Right atrium auricular region (tissue), 2 donors: Measurements from ENCODE around the gene TMEM138. TPM values are rescaled to one million over a fixed set of nuclear protein-coding genes. Genes with fewer than 3 reads are reported as not detected.

Source experiments
- DNase-seq: peaks from one replicate; pipeline ENCODE4 v3.0.0-alpha.2; 2019; ENCODE audit warnings: low spot score
- H3K27ac ChIP-seq, 2 donors: fragments of 200-600 bp; sonication (generic); 1 replicate in 1 of 2; 2 replicates in 1 of 2; pipeline ENCODE4 v1.5.1; 2016 to 2019
- H3K27me3 ChIP-seq, 2 donors: fragments of 200-600 bp; sonication (generic); one replicate each; pipeline versions ENCODE4 v1.5.1 to v1.6.0; 2017 to 2019
- H3K36me3 ChIP-seq: fragments of 200-600 bp; sonication (generic); one replicate; pipeline ENCODE4 v1.5.1; 2016
- H3K4me1 ChIP-seq, 2 donors: fragments of 200-600 bp; sonication (generic); one replicate each; pipeline versions ENCODE4 v1.5.1 to v1.6.0; 2017 to 2019
- H3K4me3 ChIP-seq, 2 donors: fragments of 200-600 bp; sonication (generic); 1 replicate in 1 of 2; 2 replicates in 1 of 2; pipeline ENCODE4 v1.5.1; 2017 to 2019; ENCODE audit warnings: mild to moderate bottlenecking in 1 of 2, moderate library complexity in 1 of 2
- H3K9me3 ChIP-seq, 2 donors: fragments of 200-600 bp; sonication (generic); one replicate each; pipeline ENCODE4 v1.5.1; 2019
- total RNA-seq, 2 donors: library from RNA; depleted of rRNA; stranded (reverse); fragments of >200 nt; gene quantifications; one replicate each; pipeline ENCODE4 v1.1.0, GENCODE V29; 2016
- TF ChIP-seq, protein P1 (sequence below), 2 donors: fragments of 200-600 bp; sonication (generic); IDR thresholded peaks; one replicate each; pipeline ENCODE4 v1.5.1; 2019; ENCODE audit warnings: antibody characterized with exemption in 2 of 2

TMEM138 gene
- total RNA-seq, 2 donors from 2014 or later = 12.6 to 18.2 TPM

DNA sequence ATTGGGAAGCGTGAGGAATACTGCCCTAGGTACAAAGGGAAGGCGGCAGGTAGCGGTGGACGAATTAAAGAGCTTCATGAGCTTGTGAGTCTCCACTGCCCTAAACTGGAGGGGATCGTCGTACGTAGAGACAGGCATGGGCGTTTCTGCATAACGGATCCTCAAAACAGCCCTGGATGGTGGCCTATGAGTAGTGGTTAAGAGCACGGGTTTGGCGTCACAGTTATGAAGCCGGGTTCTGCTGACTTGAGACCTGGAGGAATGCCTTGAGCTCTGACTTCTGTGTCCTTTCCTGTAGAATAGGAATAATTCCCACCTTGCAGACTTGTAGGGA, 335 bp downstream of the TMEM138 start:
- Histone ChIP-seq H3K9me3 (no peaks in the 10 kb centered on the region), H3K36me3 (peaks cover 39% of the 10 kb centered on the region), H3K4me3 (peak overlapping the region; percentile 66 to 70), H3K4me1 (peaks cover 0 to 32% of the 10 kb centered on the region in 2 donors), H3K27me3 (no peaks in the 10 kb centered on the region), H3K27ac (peak overlapping the region; percentile 98 to 99)
- no peak for DNase-seq
- TF ChIP-seq, protein P1, sequence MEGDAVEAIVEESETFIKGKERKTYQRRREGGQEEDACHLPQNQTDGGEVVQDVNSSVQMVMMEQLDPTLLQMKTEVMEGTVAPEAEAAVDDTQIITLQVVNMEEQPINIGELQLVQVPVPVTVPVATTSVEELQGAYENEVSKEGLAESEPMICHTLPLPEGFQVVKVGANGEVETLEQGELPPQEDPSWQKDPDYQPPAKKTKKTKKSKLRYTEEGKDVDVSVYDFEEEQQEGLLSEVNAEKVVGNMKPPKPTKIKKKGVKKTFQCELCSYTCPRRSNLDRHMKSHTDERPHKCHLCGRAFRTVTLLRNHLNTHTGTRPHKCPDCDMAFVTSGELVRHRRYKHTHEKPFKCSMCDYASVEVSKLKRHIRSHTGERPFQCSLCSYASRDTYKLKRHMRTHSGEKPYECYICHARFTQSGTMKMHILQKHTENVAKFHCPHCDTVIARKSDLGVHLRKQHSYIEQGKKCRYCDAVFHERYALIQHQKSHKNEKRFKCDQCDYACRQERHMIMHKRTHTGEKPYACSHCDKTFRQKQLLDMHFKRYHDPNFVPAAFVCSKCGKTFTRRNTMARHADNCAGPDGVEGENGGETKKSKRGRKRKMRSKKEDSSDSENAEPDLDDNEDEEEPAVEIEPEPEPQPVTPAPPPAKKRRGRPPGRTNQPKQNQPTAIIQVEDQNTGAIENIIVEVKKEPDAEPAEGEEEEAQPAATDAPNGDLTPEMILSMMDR (IDR thresholded peaks at IDR 0.05) = no peak

DNA sequence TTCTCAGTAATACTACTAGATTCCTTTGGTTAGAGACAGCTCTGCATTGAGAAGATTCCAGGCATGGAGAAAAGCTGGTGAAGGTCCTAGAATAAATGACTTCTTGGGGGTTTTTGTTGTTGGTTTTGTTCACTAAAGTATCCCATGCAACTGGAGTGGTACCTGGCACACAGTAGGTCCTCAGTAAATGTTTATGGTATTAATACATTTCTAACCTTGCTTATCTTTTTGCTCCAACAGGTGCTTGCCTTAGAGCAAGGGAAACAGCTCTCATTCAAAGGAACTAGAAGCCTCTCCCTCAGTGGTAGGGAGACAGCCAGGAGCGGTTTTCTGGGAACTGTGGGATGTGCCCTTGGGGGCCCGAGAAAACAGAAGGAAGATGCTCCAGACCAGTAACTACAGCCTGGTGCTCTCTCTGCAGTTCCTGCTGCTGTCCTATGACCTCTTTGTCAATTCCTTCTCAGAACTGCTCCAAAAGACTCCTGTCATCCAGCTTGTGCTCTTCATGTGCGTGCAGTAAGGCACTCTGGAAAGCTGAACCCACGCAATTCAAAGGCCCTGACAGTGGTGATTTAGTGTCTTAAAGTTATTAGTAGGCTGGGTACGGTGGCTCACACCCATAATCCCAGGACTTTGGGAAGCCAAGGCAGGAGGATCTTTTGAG, 2.0 kb downstream of the TMEM138 start:
- Histone ChIP-seq H3K36me3 (peaks cover 53% of the 10 kb centered on the region), H3K9me3 (no peaks in the 10 kb centered on the region), H3K27me3 (no peaks in the 10 kb centered on the region), H3K4me1 (peaks cover 0 to 32% of the 10 kb centered on the region in 2 donors), H3K27ac (no peak overlapping the region), H3K4me3 (no peak overlapping the region)
- TF ChIP-seq, protein P1 (IDR thresholded peaks at IDR 0.05) = no peak
- DNase-seq = no peak

DNA sequence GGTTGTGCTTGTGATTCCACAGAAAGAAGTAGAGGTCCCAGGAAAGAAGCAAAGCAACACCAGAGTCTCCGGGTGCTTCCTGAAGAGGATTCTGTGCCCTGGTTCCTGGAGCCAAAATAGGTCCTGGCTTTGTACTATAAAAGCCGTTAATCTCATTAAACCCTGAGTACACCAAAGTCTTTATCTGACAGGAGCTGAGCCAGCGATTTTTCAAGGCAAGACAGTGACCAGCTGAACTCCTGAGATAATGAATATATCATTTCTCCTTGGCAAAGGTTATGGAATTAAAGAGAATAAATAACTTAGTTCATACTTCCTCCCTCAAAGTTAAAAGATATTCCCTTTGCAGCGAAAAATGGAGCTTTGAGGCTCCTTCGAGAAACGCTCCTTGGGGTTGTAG, 5.2 kb downstream of the TMEM138 start:
- Histone ChIP-seq H3K9me3 (no peaks in the 10 kb centered on the region), H3K36me3 (peaks cover 61% of the 10 kb centered on the region), H3K27ac (no peak overlapping the region), H3K4me1 (peaks cover 0 to 21% of the 10 kb centered on the region in 2 donors), H3K4me3 (no peak overlapping the region), H3K27me3 (no peaks in the 10 kb centered on the region)
- TF ChIP-seq, protein P1 (IDR thresholded peaks at IDR 0.05) = no peak
- DNase-seq = no peak

DNA sequence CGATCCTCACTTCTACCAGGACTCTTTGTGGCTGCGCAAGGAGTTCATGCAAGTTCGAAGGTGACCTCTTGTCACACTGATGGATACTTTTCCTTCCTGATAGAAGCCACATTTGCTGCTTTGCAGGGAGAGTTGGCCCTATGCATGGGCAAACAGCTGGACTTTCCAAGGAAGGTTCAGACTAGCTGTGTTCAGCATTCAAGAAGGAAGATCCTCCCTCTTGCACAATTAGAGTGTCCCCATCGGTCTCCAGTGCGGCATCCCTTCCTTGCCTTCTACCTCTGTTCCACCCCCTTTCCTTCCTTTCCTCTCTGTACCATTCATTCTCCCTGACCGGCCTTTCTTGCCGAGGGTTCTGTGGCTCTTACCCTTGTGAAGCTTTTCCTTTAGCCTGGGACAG, 6.5 kb downstream of the TMEM138 start:
- Histone ChIP-seq H3K9me3 (no peaks in the 10 kb centered on the region), H3K4me3 (no peak overlapping the region), H3K27me3 (no peaks in the 10 kb centered on the region), H3K4me1 (peaks cover 0 to 10% of the 10 kb centered on the region in 2 donors), H3K27ac (no peak overlapping the region), H3K36me3 (peaks cover 60% of the 10 kb centered on the region)
- TF ChIP-seq, protein P1 (IDR thresholded peaks at IDR 0.05) = no peak
- no peak for DNase-seq

DNA sequence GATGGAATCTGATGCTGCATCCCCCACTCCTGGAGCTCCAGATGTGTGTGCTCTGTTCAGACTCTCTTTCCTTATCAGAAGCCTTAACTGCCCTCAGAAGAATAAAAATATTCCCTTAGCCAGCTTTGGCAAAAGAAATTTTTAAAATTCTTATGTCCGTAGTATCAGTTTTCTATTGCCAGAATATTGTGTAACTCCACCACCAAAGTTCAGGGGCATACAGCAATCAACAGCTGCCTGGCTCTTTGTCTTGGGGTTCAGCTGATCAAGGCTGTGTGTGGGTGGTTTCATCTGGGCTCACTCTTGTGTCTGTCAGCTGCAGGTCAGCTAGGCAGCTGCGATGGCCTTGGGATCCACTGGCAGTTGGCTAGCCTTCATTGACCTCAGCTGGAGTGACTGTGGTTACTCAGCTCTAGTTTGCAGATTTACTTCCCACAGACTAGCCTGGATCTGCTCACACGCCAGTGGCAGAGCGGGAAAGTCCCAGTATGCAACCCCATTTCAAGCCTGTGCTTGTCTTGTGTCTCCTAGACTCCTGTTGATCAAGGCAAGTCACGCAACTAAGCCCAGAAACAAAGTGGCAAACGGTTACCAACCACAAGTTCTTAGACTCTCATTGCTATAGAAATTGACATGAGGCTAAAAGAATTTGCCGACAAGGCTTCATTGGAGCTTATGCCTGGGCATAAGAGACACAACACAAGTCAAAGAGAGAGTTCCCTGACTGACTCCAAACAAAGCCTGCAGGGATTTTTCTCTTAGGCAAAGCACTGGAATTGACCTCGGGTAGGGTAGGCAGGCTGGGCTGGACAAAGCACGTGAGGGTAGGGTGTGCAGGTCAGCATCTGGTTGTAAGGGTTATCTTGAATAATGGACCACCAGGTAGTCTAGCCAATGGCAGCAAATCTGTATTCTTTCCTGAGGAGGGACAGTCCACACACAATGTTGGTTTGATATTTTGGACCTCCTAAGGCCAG, 7.5 kb downstream of the TMEM138 start:
- TF ChIP-seq, protein P1 (IDR thresholded peaks at IDR 0.05) = no peak
- Histone ChIP-seq H3K4me1 (peaks cover 0 to 9% of the 10 kb centered on the region in 2 donors), H3K27ac (peak overlapping the region in 1 of 2 donors; percentile 2), H3K36me3 (peaks cover 50% of the 10 kb centered on the region), H3K27me3 (no peaks in the 10 kb centered on the region), H3K4me3 (no peak overlapping the region), H3K9me3 (no peaks in the 10 kb centered on the region)
- peak; percentile 66 for DNase-seq
